GM23338 (cell line): ENCODE measurements around the gene LRRIQ3. TPM values are rescaled to one million over a fixed set of nuclear protein-coding genes. Genes with fewer than 3 reads are reported as not detected.

Source experiments
- ATAC-seq: fragments of 200-7000 bp; cut with Tn5 transposase; 3 replicates; pipeline ENCODE4 v1.9.1; 2020
- DNase-seq: peaks from one replicate; pipeline ENCODE4 v3.0.0-alpha.2; 2015; ENCODE audit warnings: low spot score
- H2AFZ ChIP-seq: fragments of 200-600 bp; sonication (generic); 2 replicates; pipeline ENCODE4 v1.8.0; 2016; ENCODE audit warnings: antibody characterized with exemption, mild to moderate bottlenecking, moderate library complexity
- H3F3A ChIP-seq: fragments of 200-600 bp; sonication (generic); replicated peaks from 2 replicates; pipeline ENCODE4 v1.8.0; 2017; ENCODE audit warnings: antibody characterized with exemption, mixed run types, low read depth
- H3K27ac ChIP-seq: fragments of 200-600 bp; sonication (generic); 2 replicates; pipeline ENCODE4 v1.6.1; 2016; ENCODE audit warnings: low read depth
- H3K27me3 ChIP-seq: fragments of 200-600 bp; sonication (generic); 2 replicates; pipeline ENCODE4 v1.8.0; 2016; ENCODE audit warnings: mild to moderate bottlenecking, mixed run types, moderate library complexity; ENCODE audit not compliant: insufficient read depth
- H3K36me3 ChIP-seq: fragments of 200-600 bp; sonication (generic); 2 replicates; pipeline ENCODE4 v1.8.0; 2016; ENCODE audit warnings: mild to moderate bottlenecking; ENCODE audit not compliant: insufficient read depth
- H3K4me1 ChIP-seq: fragments of 200-600 bp; sonication (generic); 2 replicates; pipeline ENCODE4 v1.8.0; 2016; ENCODE audit warnings: mild to moderate bottlenecking, moderate library complexity; ENCODE audit not compliant: insufficient read depth
- H3K4me2 ChIP-seq: fragments of 200-600 bp; sonication (generic); 2 replicates; pipeline ENCODE4 v1.7.1; 2017; ENCODE audit warnings: mixed run types
- H3K4me3 ChIP-seq: fragments of 200-600 bp; sonication (generic); 2 replicates; pipeline ENCODE4 v1.6.1; 2016; ENCODE audit warnings: mixed run types
- H3K79me2 ChIP-seq: fragments of 200-600 bp; sonication (generic); replicated peaks from 2 replicates; pipeline ENCODE4 v1.8.0; 2017; ENCODE audit warnings: mild to moderate bottlenecking; ENCODE audit not compliant: insufficient read depth
- H3K9me2 ChIP-seq: fragments of 200-600 bp; sonication (generic); 2 replicates; pipeline ENCODE4 v1.8.0; 2017; ENCODE audit not compliant: insufficient read depth
- H4K20me1 ChIP-seq: fragments of 200-600 bp; sonication (generic); replicated peaks from 2 replicates; pipeline ENCODE4 v1.8.0; 2017; ENCODE audit warnings: mild to moderate bottlenecking; ENCODE audit not compliant: insufficient read depth
- H3K27ac Mint-ChIP-seq: 2 replicates; pipeline ENCODE4 v1.8.0; 2020; ENCODE audit warnings: inconsistent platforms, mild to moderate bottlenecking, moderate library complexity, mixed read lengths
- H3K27me3 Mint-ChIP-seq: 3 replicates; pipeline ENCODE4 v1.8.0; 2022; ENCODE audit warnings: low read depth, mild to moderate bottlenecking, moderate library complexity, mixed read lengths, inconsistent platforms; ENCODE audit not compliant: insufficient read depth, poor library complexity
- H3K36me3 Mint-ChIP-seq: 3 replicates; pipeline ENCODE4 v1.8.0; 2021; ENCODE audit warnings: low read depth, mild to moderate bottlenecking, inconsistent platforms, moderate library complexity, mixed read lengths
- H3K4me1 Mint-ChIP-seq: 3 replicates; pipeline ENCODE4 v1.8.0; 2020; ENCODE audit warnings: mild to moderate bottlenecking, inconsistent platforms, mixed read lengths
- H3K4me3 Mint-ChIP-seq: 3 replicates; pipeline ENCODE4 v1.8.0; 2021; ENCODE audit warnings: moderate library complexity, mild to moderate bottlenecking, inconsistent platforms, mixed read lengths
- H3K9me3 Mint-ChIP-seq: 3 replicates; pipeline ENCODE4 v1.8.0; 2020; ENCODE audit warnings: moderate library complexity, mild to moderate bottlenecking, inconsistent platforms, mixed read lengths
- CREB1 ChIP-seq: fragments of 250-450 bp; sonication (Bioruptor Pico); IDR thresholded peaks from 2 replicates; pipeline ENCODE4 v1.5.0; 2020; ENCODE audit warnings: low read depth, mild to moderate bottlenecking, moderate library complexity
- CTCF ChIP-seq, 2 experiments: fragments of 200-600 bp in 1 of 2; sonication (generic) in 1 of 2; conservative IDR thresholded peaks; 2 replicates each; pipeline versions ENCODE4 v1.5.1 to v1.6.1; 2016 to 2017; ENCODE audit warnings: antibody characterized with exemption in 2 of 2, low read depth in 2 of 2, mild to moderate bottlenecking in 2 of 2, moderate library complexity in 1 of 2
- EZH2 ChIP-seq: fragments of 200-600 bp; sonication (generic); IDR thresholded peaks from one replicate; pipeline ENCODE4 v1.8.0; 2017; ENCODE audit warnings: antibody characterized with exemption, mild to moderate bottlenecking, low read depth; ENCODE audit not compliant: unreplicated experiment
- EZH2phosphoT487 ChIP-seq: fragments of 200-600 bp; sonication (generic); IDR thresholded peaks from one replicate; pipeline ENCODE4 v1.8.1; 2018; ENCODE audit warnings: antibody characterized with exemption; ENCODE audit not compliant: unreplicated experiment
- JUNB ChIP-seq: IDR thresholded peaks from one replicate; pipeline ENCODE4 v1.6.1; 2016; ENCODE audit warnings: antibody characterized with exemption; ENCODE audit not compliant: unreplicated experiment
- NANOG ChIP-seq: IDR thresholded peaks from 2 replicates; pipeline ENCODE4 v1.6.1; 2016; ENCODE audit warnings: antibody characterized with exemption, borderline replicate concordance
- POLR2AphosphoS5 ChIP-seq: IDR thresholded peaks from 2 replicates; pipeline ENCODE4 v1.6.1; 2016; ENCODE audit warnings: antibody characterized with exemption, low read depth
- REST ChIP-seq: IDR thresholded peaks from one replicate; pipeline ENCODE4 v1.6.1; 2018; ENCODE audit warnings: antibody characterized with exemption; ENCODE audit not compliant: unreplicated experiment
- STAT1 ChIP-seq: IDR thresholded peaks from one replicate; pipeline ENCODE4 v1.6.1; 2016; ENCODE audit warnings: antibody characterized with exemption; ENCODE audit not compliant: unreplicated experiment
- ZNF114 ChIP-seq: fragments of 250-450 bp; sonication (Bioruptor Pico); IDR thresholded peaks from 2 replicates; pipeline ENCODE4 v1.5.0; 2020; ENCODE audit warnings: mild to moderate bottlenecking, moderate library complexity
- ZNF331 ChIP-seq: fragments of 250-450 bp; sonication (Bioruptor Pico); IDR thresholded peaks from 2 replicates; pipeline ENCODE4 v1.5.0; 2020; ENCODE audit warnings: low read depth, mild to moderate bottlenecking, moderate library complexity
- polyA plus RNA-seq: library from polyadenylated mRNA; unstranded; fragments of >200 nt; fragmentation: Nextera tagmentation; extraction: Ambion mirVana; gene quantifications from 2 replicates; pipeline ENCODE4 v1.2.1, GENCODE V29; 2016
- total RNA-seq: library from RNA; depleted of rRNA; stranded (reverse); fragments of >200 nt; shearing (Covaris generic); gene quantifications from 2 replicates; pipeline ENCODE4 v1.2.3, GENCODE V29; 2014
- TF ChIP-seq, protein P1 (sequence below): IDR thresholded peaks from 2 replicates; pipeline ENCODE4 v1.6.1; 2016; ENCODE audit warnings: antibody characterized with exemption
- TF ChIP-seq, protein P2 (sequence below): fragments of 250-450 bp; sonication (Bioruptor Pico); IDR thresholded peaks from 2 replicates; pipeline ENCODE4 v1.5.0; 2020; ENCODE audit warnings: mild to moderate bottlenecking, moderate library complexity

The LRRIQ3 gene
- total and polyA plus RNA-seq, 2 experiments from 2014 or later: 0.21 to 0.36 TPM

DNA sequence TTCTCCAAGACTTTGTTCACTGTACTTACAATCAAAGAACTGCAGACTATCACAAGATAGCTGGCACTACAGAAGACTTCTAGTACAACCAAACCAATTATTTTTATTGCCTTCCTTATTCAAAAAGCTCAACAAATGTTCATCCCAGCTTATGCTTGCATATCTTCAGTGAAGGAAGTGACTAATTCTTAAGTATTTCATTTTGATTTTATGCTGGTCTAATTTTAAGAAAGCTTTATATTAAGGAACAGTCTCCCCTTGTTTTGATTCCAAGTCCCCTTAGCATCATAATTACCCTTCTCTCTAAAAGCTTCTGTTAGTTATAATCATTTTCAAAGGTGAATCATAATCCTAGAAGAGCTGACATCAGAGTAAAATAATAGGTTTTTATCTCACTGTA lies 132.9 kb downstream of the LRRIQ3 start:
- Mint-ChIP-seq H3K4me3 (no peak overlapping the region), H3K4me1 (no peaks in the 10 kb centered on the region), H3K27ac (no peak overlapping the region), H3K9me3 (no peaks in the 10 kb centered on the region), H3K27me3 (peaks cover 1% of the 10 kb centered on the region), H3K36me3 (no peaks in the 10 kb centered on the region; the same call in 2 of the 3 replicates)
- no peak overlapping the region for H3K4me2 ChIP-seq
- no peaks in the 10 kb centered on the region for H3K36me3 ChIP-seq
- H3K9me2 ChIP-seq: no peaks in the 10 kb centered on the region
- ATAC-seq: no peak
- H3F3A ChIP-seq: no peaks in the 10 kb centered on the region
- H3K27me3 ChIP-seq: no peaks in the 10 kb centered on the region
- H4K20me1 ChIP-seq: no peaks in the 10 kb centered on the region
- no peak overlapping the region for H3K27ac ChIP-seq
- no peak for DNase-seq
- TF ChIP-seq ZNF331 (CRISPR knock-in tag) (no peak), JUNB (no peak), NANOG (no peak), CREB1 (no peak), EZH2phosphoT487 (no peak), POLR2AphosphoS5 (no peak), EZH2 (no peak), STAT1 (no peak), CTCF (conservative IDR thresholded peaks at IDR 0.05; ENCODE audit: low read depth in 2 of 2) (no peak), REST (no peak), ZNF114 (CRISPR knock-in tag) (no peak)
- TF ChIP-seq, protein P1, sequence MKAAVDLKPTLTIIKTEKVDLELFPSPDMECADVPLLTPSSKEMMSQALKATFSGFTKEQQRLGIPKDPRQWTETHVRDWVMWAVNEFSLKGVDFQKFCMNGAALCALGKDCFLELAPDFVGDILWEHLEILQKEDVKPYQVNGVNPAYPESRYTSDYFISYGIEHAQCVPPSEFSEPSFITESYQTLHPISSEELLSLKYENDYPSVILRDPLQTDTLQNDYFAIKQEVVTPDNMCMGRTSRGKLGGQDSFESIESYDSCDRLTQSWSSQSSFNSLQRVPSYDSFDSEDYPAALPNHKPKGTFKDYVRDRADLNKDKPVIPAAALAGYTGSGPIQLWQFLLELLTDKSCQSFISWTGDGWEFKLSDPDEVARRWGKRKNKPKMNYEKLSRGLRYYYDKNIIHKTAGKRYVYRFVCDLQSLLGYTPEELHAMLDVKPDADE: no peak
- TF ChIP-seq, protein P2, sequence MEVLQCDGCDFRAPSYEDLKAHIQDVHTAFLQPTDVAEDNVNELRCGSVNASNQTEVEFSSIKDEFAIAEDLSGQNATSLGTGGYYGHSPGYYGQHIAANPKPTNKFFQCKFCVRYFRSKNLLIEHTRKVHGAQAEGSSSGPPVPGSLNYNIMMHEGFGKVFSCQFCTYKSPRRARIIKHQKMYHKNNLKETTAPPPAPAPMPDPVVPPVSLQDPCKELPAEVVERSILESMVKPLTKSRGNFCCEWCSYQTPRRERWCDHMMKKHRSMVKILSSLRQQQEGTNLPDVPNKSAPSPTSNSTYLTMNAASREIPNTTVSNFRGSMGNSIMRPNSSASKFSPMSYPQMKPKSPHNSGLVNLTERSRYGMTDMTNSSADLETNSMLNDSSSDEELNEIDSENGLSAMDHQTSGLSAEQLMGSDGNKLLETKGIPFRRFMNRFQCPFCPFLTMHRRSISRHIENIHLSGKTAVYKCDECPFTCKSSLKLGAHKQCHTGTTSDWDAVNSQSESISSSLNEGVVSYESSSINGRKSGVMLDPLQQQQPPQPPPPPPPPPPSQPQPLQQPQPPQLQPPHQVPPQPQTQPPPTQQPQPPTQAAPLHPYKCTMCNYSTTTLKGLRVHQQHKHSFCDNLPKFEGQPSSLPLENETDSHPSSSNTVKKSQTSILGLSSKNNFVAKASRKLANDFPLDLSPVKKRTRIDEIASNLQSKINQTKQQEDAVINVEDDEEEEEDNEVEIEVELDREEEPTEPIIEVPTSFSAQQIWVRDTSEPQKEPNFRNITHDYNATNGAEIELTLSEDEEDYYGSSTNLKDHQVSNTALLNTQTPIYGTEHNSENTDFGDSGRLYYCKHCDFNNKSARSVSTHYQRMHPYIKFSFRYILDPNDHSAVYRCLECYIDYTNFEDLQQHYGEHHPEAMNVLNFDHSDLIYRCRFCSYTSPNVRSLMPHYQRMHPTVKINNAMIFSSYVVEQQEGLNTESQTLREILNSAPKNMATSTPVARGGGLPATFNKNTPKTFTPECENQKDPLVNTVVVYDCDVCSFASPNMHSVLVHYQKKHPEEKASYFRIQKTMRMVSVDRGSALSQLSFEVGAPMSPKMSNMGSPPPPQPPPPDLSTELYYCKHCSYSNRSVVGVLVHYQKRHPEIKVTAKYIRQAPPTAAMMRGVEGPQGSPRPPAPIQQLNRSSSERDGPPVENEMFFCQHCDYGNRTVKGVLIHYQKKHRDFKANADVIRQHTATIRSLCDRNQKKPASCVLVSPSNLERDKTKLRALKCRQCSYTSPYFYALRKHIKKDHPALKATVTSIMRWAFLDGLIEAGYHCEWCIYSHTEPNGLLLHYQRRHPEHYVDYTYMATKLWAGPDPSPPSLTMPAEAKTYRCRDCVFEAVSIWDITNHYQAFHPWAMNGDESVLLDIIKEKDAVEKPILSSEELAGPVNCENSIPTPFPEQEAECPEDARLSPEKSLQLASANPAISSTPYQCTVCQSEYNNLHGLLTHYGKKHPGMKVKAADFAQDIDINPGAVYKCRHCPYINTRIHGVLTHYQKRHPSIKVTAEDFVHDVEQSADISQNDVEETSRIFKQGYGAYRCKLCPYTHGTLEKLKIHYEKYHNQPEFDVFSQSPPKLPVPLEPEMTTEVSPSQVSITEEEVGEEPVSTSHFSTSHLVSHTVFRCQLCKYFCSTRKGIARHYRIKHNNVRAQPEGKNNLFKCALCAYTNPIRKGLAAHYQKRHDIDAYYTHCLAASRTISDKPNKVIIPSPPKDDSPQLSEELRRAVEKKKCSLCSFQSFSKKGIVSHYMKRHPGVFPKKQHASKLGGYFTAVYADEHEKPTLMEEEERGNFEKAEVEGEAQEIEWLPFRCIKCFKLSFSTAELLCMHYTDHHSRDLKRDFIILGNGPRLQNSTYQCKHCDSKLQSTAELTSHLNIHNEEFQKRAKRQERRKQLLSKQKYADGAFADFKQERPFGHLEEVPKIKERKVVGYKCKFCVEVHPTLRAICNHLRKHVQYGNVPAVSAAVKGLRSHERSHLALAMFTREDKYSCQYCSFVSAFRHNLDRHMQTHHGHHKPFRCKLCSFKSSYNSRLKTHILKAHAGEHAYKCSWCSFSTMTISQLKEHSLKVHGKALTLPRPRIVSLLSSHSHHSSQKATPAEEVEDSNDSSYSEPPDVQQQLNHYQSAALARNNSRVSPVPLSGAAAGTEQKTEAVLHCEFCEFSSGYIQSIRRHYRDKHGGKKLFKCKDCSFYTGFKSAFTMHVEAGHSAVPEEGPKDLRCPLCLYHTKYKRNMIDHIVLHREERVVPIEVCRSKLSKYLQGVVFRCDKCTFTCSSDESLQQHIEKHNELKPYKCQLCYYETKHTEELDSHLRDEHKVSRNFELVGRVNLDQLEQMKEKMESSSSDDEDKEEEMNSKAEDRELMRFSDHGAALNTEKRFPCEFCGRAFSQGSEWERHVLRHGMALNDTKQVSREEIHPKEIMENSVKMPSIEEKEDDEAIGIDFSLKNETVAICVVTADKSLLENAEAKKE: no peak
- H3K4me1 ChIP-seq: no peaks in the 10 kb centered on the region
- H3K4me3 ChIP-seq: no peak overlapping the region
- H2AFZ ChIP-seq: no peak overlapping the region
- H3K79me2 ChIP-seq: no peaks in the 10 kb centered on the region
